ENCODE data around the gene PRRT1.

GRCh38 chr6:32189069-32189741, 37.5 kb upstream of the PRRT1 start:
- no peak for TF ChIP-seq POLR2AphosphoS5 (IDR thresholded peaks at IDR 0.05; ENCODE audit: low read depth, low read length)
- no peak for TF ChIP-seq SIN3A (IDR thresholded peaks at IDR 0.05; ENCODE audit: borderline replicate concordance, insufficient read depth, low read length)
- TF ChIP-seq, protein P1, sequence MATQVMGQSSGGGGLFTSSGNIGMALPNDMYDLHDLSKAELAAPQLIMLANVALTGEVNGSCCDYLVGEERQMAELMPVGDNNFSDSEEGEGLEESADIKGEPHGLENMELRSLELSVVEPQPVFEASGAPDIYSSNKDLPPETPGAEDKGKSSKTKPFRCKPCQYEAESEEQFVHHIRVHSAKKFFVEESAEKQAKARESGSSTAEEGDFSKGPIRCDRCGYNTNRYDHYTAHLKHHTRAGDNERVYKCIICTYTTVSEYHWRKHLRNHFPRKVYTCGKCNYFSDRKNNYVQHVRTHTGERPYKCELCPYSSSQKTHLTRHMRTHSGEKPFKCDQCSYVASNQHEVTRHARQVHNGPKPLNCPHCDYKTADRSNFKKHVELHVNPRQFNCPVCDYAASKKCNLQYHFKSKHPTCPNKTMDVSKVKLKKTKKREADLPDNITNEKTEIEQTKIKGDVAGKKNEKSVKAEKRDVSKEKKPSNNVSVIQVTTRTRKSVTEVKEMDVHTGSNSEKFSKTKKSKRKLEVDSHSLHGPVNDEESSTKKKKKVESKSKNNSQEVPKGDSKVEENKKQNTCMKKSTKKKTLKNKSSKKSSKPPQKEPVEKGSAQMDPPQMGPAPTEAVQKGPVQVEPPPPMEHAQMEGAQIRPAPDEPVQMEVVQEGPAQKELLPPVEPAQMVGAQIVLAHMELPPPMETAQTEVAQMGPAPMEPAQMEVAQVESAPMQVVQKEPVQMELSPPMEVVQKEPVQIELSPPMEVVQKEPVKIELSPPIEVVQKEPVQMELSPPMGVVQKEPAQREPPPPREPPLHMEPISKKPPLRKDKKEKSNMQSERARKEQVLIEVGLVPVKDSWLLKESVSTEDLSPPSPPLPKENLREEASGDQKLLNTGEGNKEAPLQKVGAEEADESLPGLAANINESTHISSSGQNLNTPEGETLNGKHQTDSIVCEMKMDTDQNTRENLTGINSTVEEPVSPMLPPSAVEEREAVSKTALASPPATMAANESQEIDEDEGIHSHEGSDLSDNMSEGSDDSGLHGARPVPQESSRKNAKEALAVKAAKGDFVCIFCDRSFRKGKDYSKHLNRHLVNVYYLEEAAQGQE (IDR thresholded peaks at IDR 0.05; ENCODE audit: insufficient read depth in 1 of 2, low read depth in 2 of 2, low read length in 2 of 2), result no peak
- no peak for TF ChIP-seq TAF1 (IDR thresholded peaks at IDR 0.05; ENCODE audit: borderline replicate concordance, insufficient read depth, low read length)
- no peak for TF ChIP-seq FOXP2 (optimal IDR thresholded peaks at IDR 0.05; ENCODE audit: borderline replicate concordance, extremely low read depth, extremely low read length, insufficient read depth)
